HCT116 (cell line): ENCODE measurements around the gene MTHFD1L.

Experiments
- CTCF ChIP-seq, 3 experiments: fragments of 200-600 bp in 1 of 3; sonication (generic) in 1 of 3; IDR thresholded peaks in 2 of 3; conservative IDR thresholded peaks in 1 of 3; 2 replicates each; pipeline ENCODE4 v1.5.1; 2012 to 2017; ENCODE audit warnings: low read depth in 2 of 3, low read length in 2 of 3, antibody characterized with exemption in 1 of 3, borderline replicate concordance in 1 of 3, control low read depth in 1 of 3, mild to moderate bottlenecking in 1 of 3, mixed read lengths in 1 of 3, mixed run types in 1 of 3, moderate library complexity in 1 of 3; ENCODE audit not compliant: insufficient read depth in 1 of 3
- EGR1 ChIP-seq: IDR thresholded peaks from 2 replicates; pipeline ENCODE4 v1.6.1; 2012; ENCODE audit warnings: low read depth
- EZH2phosphoT487 ChIP-seq: fragments of 200-600 bp; IDR thresholded peaks from 2 replicates; pipeline ENCODE4 v1.6.1; 2018; ENCODE audit warnings: antibody characterized with exemption, borderline replicate concordance
- POLR2A ChIP-seq: IDR thresholded peaks from 2 replicates; pipeline ENCODE4 v1.7.0; 2011; ENCODE audit warnings: borderline replicate concordance; ENCODE audit not compliant: insufficient read depth, insufficient read length; ENCODE audit errors: extremely low read depth
- POLR2AphosphoS5 ChIP-seq: IDR thresholded peaks from 2 replicates; pipeline ENCODE4 v1.6.1; 2011; ENCODE audit warnings: mild to moderate bottlenecking, low read depth, low read length, moderate library complexity
- REST ChIP-seq: IDR thresholded peaks from 2 replicates; pipeline ENCODE4 v1.6.1; 2012; ENCODE audit warnings: low read depth
- SIN3A ChIP-seq: IDR thresholded peaks from 2 replicates; pipeline ENCODE4 v1.6.1; 2012; ENCODE audit warnings: low read depth
- YY1 ChIP-seq: IDR thresholded peaks from 2 replicates; pipeline ENCODE4 v1.6.1; 2011; ENCODE audit warnings: low read length, low read depth, moderate library complexity, mild to moderate bottlenecking; ENCODE audit not compliant: insufficient replicate concordance; ENCODE audit errors: extremely low read depth
- ZNF274 ChIP-seq: fragments of 200-500 bp; sonication (Bioruptor generic); IDR thresholded peaks from 2 replicates; pipeline ENCODE4 v1.6.1; 2014; ENCODE audit warnings: mild to moderate bottlenecking, low read depth, low read length, inconsistent platforms
- TF ChIP-seq, protein P1 (sequence below): IDR thresholded peaks from 2 replicates; pipeline ENCODE4 v1.6.1; 2012

DNA sequence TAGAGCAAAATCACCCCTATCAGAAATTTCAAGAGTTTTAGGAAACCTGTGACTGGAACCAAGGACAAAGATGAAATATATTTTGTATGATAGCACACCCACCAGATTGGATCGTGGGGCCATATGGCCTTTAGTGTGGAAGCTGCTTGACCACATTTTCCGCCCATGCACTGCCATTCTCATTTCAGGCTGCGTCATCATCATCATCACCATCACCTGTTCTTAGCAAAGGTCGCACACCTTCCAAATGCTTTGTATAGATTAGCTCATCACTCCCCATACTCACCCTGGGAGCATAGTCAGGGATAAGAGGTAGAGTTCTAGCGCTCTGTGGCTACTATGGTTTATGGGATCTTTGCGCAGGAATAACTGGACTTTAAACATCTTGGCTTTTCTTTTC is 185.7 kb downstream of the MTHFD1L start:
- TF ChIP-seq POLR2AphosphoS5 (no peak), CTCF (IDR thresholded peaks at IDR 0.05 in 2 of 3, conservative IDR thresholded peaks at IDR 0.05 in 1 of 3; ENCODE audit: borderline replicate concordance in 1 of 3, insufficient read depth in 1 of 3, low read depth in 2 of 3, low read length in 2 of 3) (no peak), REST (no peak), POLR2A (no peak), SIN3A (no peak), EZH2phosphoT487 (no peak), YY1 (no peak), EGR1 (no peak), ZNF274 (no peak)
- TF ChIP-seq, protein P1, sequence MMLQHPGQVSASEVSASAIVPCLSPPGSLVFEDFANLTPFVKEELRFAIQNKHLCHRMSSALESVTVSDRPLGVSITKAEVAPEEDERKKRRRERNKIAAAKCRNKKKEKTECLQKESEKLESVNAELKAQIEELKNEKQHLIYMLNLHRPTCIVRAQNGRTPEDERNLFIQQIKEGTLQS, result no peak
